ENCODE data around the gene CUEDC1.

CUEDC1 gene

DNA sequence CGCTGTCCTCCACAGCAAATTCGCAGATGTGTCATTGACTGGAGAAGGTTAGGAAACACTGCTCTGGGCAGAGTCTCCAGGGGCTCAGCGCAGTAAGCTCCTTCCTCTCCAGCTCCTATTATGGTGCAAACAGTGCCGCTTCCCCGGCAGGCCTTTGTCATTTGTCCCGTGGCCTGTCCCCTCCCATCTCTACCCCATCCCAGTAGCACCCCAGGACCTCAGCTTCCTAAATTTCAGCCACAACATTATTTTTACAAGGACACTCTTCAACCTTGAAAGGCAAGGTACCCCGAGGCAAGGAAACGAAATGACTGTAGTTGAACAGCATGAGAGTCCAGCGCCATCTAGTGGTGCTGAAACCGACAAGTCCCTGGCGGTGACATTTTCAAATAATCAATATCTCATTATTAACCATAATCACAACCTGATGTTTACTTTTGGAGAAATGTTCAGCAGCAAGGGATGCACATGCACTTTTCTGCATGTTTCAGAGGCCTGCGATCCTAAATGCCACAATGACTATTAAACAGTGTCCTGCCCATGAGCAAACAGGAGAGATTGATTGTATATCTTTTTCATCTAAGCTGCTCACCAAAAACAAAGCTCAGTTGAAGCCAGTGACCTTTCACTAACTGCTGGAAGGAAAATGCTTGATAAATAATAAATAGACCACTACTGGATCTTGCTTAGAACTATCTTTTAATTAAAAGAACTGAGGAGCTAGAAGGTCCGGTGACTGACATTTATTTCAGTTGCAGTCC, 121.9 kb downstream of the CUEDC1 start:
- peak overlapping the region; percentile 64 for H3K4me3 ChIP-seq (ENCODE audit: low read length)
- peak; percentile 76 for DNase-seq (ENCODE audit: low read depth)
- TF ChIP-seq CTCF (conservative IDR thresholded peaks at IDR 0.05; ENCODE audit: low read length): peak; percentile 92

DNA sequence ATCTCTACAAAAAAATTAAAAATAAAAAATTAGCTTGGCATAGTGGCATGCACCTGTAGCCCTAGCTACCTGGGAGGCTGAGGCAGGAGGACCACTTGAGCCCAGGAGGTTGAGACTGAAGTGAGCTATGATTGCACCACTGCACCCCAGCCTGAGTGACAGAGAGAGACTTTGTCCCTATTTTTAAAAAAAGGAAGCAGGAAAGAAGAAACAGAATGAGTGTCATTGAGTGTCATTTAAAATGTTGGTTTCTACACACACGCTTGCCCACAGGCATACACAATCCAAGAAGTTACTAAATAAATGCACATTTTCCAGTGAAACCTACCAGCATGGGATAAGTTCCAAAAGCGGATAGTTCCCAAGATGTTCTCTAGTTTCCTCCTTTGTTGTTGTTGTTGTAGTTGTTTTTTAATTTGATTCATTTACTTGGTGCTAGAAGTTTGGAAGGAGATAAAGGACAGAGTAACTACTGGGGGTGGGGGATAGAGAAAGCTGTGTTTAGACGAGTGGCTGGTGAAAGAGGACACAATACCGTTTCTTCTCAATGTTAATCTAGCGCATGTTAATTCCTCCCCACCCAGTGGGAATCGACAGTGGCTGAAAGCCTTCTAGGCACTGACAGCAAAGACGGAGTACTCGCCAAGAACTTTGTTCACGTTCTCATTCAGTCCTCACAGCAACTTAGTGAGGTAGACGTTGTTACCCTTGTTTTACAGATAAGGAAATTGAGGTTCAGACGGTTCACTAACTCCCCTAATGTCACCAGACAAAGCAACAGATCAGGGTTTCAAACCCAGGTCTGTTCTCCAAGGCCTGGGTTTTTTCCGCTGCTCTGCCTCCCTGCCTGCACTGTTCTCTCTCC, 122.7 kb downstream of the CUEDC1 start:
- no peak for DNase-seq (ENCODE audit: low read depth)
- H3K4me3 ChIP-seq (ENCODE audit: low read length): peak overlapping the region; percentile 64
- TF ChIP-seq CTCF (conservative IDR thresholded peaks at IDR 0.05; ENCODE audit: low read length): no peak

GRCh38 chr17:57830880-57831279, 124.3 kb downstream of the CUEDC1 start:
- no peak overlapping the region for H3K4me3 ChIP-seq (ENCODE audit: low read length)
- DNase-seq (ENCODE audit: low read depth): no peak
- no peak for TF ChIP-seq CTCF (conservative IDR thresholded peaks at IDR 0.05; ENCODE audit: low read length)

DNA sequence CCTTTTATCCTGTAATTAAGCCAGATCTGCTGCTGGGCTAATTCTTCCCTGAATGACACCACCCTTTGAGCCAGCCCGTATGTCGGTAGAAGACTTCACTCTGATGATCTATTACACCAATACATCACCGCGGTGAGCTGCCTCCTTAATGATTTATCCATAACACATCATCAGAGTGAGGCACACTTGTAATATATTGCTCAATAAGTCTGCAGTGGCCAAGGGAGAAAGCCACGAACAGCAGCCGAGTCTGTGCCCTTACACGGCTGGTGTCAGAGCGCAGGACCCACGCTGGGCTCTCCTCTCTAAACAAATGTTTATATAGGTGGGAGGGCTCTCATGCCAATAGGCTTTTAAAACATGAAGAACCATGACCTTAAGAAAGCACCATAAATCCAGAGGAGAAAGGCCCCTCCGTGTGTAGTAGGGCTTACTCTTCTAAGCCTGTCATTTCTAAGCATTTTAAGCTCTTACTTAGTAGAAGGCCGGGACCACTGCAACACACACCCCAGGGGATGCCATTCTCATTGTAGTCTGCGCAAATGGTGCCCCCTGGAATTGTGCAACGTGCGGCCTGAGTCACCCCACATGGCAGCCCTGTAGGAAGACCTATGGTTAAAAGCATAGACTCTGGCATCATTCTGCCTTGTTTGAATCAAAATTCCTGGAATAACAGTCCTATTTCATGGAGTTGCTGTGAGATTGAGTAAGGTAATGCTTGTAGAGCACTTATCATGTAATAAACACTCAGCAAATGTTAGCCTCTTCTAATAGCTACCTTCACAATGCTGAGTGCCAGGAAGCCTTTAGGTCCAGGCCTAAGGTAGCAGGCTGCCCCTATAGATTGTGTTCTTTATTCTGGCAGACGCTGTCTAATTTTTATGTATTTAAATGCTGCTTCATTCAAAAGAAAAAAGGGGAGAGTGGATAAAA, 131.5 kb downstream of the CUEDC1 start:
- TF ChIP-seq CTCF (conservative IDR thresholded peaks at IDR 0.05; ENCODE audit: low read length): no peak
- no peak overlapping the region for H3K4me3 ChIP-seq (ENCODE audit: low read length)
- peak; percentile 47 for DNase-seq (ENCODE audit: low read depth)

DNA sequence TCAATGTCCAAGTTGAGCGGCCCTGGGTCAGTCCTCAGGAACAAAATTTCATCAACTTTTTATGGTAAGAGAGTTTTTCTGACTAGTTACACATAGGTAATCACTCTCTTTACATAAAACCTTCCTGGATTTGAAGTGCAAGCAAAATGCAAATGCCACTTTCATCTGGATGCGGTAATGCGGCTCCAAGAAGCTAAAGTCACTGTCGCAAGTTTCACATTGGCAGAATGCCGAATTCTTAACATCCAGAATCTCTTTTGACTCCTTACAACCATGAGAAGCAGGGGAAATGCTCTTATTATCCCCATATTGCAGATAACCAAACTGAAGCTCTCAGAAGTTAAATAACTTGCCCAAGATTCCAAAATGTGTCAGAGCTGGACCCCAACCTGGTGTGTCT, 135.3 kb downstream of the CUEDC1 start:
- DNase-seq (ENCODE audit: low read depth): no peak
- no peak overlapping the region for H3K4me3 ChIP-seq (ENCODE audit: low read length)
- TF ChIP-seq CTCF (conservative IDR thresholded peaks at IDR 0.05; ENCODE audit: low read length): no peak

DNA sequence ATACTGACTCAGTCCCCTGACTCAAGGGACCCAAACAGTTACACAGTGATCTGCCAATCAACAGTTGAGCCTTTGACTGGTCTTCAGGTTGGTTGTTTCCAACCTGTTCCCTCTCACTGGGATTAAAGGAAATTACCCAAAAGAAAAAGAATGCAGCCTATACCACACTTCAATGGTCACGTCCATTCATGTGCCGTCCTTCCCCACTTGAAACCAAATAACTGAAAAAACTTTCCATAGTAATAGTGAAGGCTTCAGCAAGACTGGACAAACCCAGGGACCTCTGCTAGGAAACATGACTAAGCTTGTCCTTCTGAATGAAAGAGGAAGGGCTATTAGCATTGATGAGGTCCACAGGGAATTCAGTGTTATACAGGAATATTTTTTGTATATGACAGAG, 135.9 kb downstream of the CUEDC1 start:
- DNase-seq (ENCODE audit: low read depth): no peak
- no peak overlapping the region for H3K4me3 ChIP-seq (ENCODE audit: low read length)
- no peak for TF ChIP-seq CTCF (conservative IDR thresholded peaks at IDR 0.05; ENCODE audit: low read length)

Data from AG10803 (cell line).